CD4-positive, alpha-beta T cell (primary cell): ENCODE data around the gene WDR59. TPM values are rescaled to one million over a fixed set of nuclear protein-coding genes. Genes with fewer than 3 reads are reported as not detected.
"Not testable (repeated sequence)": the region's sequence is repeated elsewhere in the genome, so short reads cannot be mapped to it uniquely, and the experiment has no call there.

Source experiments
- ATAC-seq: fragments of 200-7000 bp; cut with Tn5 transposase; one replicate; pipeline ENCODE4 v1.10.0; 2022; ENCODE audit warnings: mild to moderate bottlenecking; ENCODE audit not compliant: poor library complexity
- CTCF ChIA-PET: fragments of 350-600 bp; sonication (Branson Sonifier 250); formaldehyde crosslinking; loops from one replicate; lab custom pipeline; 2021; ENCODE audit warnings: antibody characterized with exemption, inconsistent platforms; lab: Charles Lee
- POLR2A ChIA-PET: fragments of 350-600 bp; sonication (Branson Sonifier 250); formaldehyde crosslinking; loops from one replicate; lab custom pipeline; 2021; ENCODE audit warnings: antibody characterized with exemption, inconsistent platforms; lab: Charles Lee
- DNase-seq, 14 experiments: peaks; one replicate each; pipeline ENCODE4 v3.0.0-alpha.2; 2013 to 2020; ENCODE audit warnings: mixed read lengths in 2 of 14
- H3K27ac ChIP-seq, 2 donors: one replicate each; pipeline versions ENCODE4 v1.5.1 to v1.7.0; 2013; ENCODE audit warnings: low read length in 2 of 2, low read depth in 1 of 2, mild to moderate bottlenecking in 1 of 2
- H3K27me3 ChIP-seq, 2 experiments: 1 replicate in 1 of 2; 2 replicates in 1 of 2; pipeline versions ENCODE4 v1.6.1 to v1.7.0; 2013; ENCODE audit warnings: low read length in 2 of 2, control low read depth in 1 of 2, mild to moderate bottlenecking in 1 of 2, moderate library complexity in 1 of 2; ENCODE audit not compliant: insufficient read depth in 2 of 2, control insufficient read depth in 1 of 2
- H3K36me3 ChIP-seq: one replicate; pipeline ENCODE4 v1.6.1; 2013; ENCODE audit warnings: low read length, control low read depth; ENCODE audit not compliant: insufficient read depth
- H3K4me1 ChIP-seq: one replicate; pipeline ENCODE4 v1.6.1; 2013; ENCODE audit warnings: low read length, control low read depth; ENCODE audit not compliant: insufficient read depth
- H3K4me3 ChIP-seq: one replicate; pipeline ENCODE4 v1.5.1; 2013; ENCODE audit warnings: mild to moderate bottlenecking, low read length, moderate library complexity
- H3K9me3 ChIP-seq, 2 experiments: 1 replicate in 1 of 2; 2 replicates in 1 of 2; pipeline versions ENCODE4 v1.6.1 to v1.7.0; 2013; ENCODE audit warnings: low read length in 2 of 2, mild to moderate bottlenecking in 2 of 2, control low read depth in 1 of 2, moderate library complexity in 1 of 2; ENCODE audit not compliant: control insufficient read depth in 1 of 2, insufficient read depth in 1 of 2
- H3K27ac Mint-ChIP-seq: one replicate; pipeline ENCODE4 v1.8.0; 2020; ENCODE audit warnings: mixed read lengths
- H3K27me3 Mint-ChIP-seq: one replicate; pipeline ENCODE4 v1.8.0; 2021; ENCODE audit warnings: mixed read lengths
- H3K36me3 Mint-ChIP-seq: one replicate; pipeline ENCODE4 v1.8.0; 2021; ENCODE audit warnings: low read depth, mixed read lengths
- H3K4me1 Mint-ChIP-seq: one replicate; pipeline ENCODE4 v1.8.0; 2021; ENCODE audit warnings: low read depth, mixed read lengths
- H3K4me3 Mint-ChIP-seq: one replicate; pipeline ENCODE4 v1.8.0; 2020; ENCODE audit warnings: mild to moderate bottlenecking, mixed read lengths
- H3K9me3 Mint-ChIP-seq: one replicate; pipeline ENCODE4 v1.8.0; 2020; ENCODE audit warnings: mixed read lengths
- intact Hi-C, 2 experiments: fragments of 100-400 bp; cut with DNase I in 1 of 2; cut with micrococcal nuclease in 1 of 2; formaldehyde crosslinking; loops; one replicate each; pipeline versions ENCODE4 v1.15.1 to v1.9.0; 2023 to 2025; cut with DNase I, micrococcal nuclease
- total RNA-seq, 174 experiments: library from RNA in 2 of 174; stranded (reverse) in 2 of 174; gene quantifications; one replicate each; pipeline ENCODE4 v1.2.3 and lab custom pipeline; 2021 to 2026
- TF ChIP-seq, protein P1 (sequence below): fragments of 200-600 bp; IDR thresholded peaks from one replicate; pipeline ENCODE4 v1.8.0; 2022; ENCODE audit warnings: antibody characterized with exemption, mild to moderate bottlenecking

The WDR59 gene
- total RNA-seq, 2 experiments from 2014 or later, result 60.2 to 67.2 TPM

DNA sequence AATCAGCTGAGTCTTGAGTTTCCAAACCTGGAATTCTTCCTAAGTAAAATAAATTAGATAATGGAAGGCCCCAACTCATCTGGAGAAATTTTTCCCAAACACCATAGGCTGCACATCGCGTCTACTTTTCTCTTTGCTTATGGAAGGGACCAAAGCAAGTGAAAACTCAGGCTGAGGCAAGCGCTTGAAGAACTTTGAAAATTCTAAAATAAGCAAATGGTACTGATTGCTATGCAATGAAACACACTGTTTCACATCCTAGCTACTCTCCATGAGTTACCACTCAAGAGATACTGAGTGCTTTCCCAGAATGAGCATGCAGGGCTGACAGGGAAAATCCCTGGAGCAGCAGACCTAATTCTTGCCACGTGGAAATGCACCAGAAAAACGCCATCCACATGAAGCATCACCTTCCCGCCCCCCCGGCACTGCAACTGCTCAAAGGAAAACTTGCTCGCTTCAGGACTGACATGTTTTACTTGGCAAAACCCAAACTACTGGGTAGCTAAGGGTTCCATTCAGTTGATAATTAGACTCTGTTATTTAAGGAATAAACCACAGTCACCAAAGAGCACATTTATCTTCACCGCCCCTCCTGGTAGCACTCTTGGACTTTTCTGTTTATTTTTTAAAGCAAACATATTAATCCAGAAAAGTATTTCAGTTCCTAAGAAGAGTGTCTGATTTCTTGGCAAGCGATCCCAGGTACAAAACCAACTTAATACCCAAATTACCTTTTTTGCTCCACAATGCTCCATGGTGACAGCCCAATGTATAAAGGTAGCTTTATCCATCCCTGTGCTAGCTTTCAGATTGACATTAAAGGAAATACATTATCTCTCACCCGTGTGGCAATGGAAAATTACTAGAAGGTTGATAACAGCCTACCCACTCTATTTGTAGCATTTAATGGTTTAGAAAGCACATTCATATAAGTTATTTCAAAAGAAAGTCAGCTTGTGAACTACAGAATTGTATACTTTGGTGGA lies 62.5 kb downstream of the WDR59 start:
- H3K27ac Mint-ChIP-seq, result no peak overlapping the region
- H3K4me1 Mint-ChIP-seq, result no peaks in the 10 kb centered on the region
- TF ChIP-seq, protein P1, sequence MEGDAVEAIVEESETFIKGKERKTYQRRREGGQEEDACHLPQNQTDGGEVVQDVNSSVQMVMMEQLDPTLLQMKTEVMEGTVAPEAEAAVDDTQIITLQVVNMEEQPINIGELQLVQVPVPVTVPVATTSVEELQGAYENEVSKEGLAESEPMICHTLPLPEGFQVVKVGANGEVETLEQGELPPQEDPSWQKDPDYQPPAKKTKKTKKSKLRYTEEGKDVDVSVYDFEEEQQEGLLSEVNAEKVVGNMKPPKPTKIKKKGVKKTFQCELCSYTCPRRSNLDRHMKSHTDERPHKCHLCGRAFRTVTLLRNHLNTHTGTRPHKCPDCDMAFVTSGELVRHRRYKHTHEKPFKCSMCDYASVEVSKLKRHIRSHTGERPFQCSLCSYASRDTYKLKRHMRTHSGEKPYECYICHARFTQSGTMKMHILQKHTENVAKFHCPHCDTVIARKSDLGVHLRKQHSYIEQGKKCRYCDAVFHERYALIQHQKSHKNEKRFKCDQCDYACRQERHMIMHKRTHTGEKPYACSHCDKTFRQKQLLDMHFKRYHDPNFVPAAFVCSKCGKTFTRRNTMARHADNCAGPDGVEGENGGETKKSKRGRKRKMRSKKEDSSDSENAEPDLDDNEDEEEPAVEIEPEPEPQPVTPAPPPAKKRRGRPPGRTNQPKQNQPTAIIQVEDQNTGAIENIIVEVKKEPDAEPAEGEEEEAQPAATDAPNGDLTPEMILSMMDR, result no peak
- Histone ChIP-seq H3K27me3 (no peaks in the 10 kb centered on the region), H3K27ac (no peak overlapping the region), H3K4me1 (no peaks in the 10 kb centered on the region), H3K4me3 (no peak overlapping the region), H3K36me3 (peaks cover 59% of the 10 kb centered on the region), H3K9me3 (no peaks in the 10 kb centered on the region)
- intact Hi-C loops, result no loop called here
- peaks cover 86% of the 10 kb centered on the region for H3K36me3 Mint-ChIP-seq
- POLR2A ChIA-PET, result no interaction called here
- no peak overlapping the region for H3K4me3 Mint-ChIP-seq
- CTCF ChIA-PET, result interaction anchor here (0.6 kb wide), 1 partner anchor 18 kb away, joined by 4 read pairs; no protein-coding TSS in a partner anchor
- H3K27me3 Mint-ChIP-seq, result no peaks in the 10 kb centered on the region
- ATAC-seq, result no peak
- no peak for DNase-seq
- H3K9me3 Mint-ChIP-seq, result no peaks in the 10 kb centered on the region

DNA sequence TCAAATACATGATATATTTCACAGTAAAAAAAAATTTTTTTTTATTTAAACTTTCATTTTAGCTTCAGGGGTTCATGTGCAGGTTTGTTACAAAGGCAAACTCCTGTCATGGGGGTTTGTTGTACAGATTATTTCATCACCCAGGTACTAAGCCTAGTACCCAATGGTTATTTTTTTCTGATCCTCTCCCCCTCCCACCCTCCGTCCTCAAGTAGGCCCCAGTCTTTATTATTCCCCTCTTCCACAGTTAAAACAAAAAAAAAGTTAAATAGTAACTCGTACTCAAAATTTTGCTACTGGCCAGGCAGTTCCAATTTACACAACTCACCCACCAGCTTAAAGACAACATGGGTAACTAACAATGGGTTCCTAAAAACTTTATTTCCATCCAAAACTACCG lies 63.9 kb downstream of the WDR59 start:
- peaks cover 71% of the 10 kb centered on the region for H3K36me3 ChIP-seq
- H3K9me3 ChIP-seq, result peaks cover 0 to 1% of the 10 kb centered on the region in 2 experiments
- H3K4me3 ChIP-seq, result no peak overlapping the region
- POLR2A ChIA-PET, result no interaction called here
- no peaks in the 10 kb centered on the region for H3K4me1 ChIP-seq
- ATAC-seq (no peak), DNase-seq (no peak)
- H3K27ac ChIP-seq, result no peak overlapping the region
- Mint-ChIP-seq H3K4me3 (no peak overlapping the region), H3K9me3 (no peaks in the 10 kb centered on the region), H3K27me3 (no peaks in the 10 kb centered on the region), H3K4me1 (no peaks in the 10 kb centered on the region), H3K36me3 (peaks cover 93% of the 10 kb centered on the region), H3K27ac (no peak overlapping the region)
- CTCF ChIA-PET, result interaction anchor here (1.2 kb wide), 1 partner anchor 190 kb away, joined by 3 read pairs; no protein-coding TSS in a partner anchor
- no peaks in the 10 kb centered on the region for H3K27me3 ChIP-seq
- TF ChIP-seq, protein P1, result no peak
- intact Hi-C loops, result no loop called here

DNA sequence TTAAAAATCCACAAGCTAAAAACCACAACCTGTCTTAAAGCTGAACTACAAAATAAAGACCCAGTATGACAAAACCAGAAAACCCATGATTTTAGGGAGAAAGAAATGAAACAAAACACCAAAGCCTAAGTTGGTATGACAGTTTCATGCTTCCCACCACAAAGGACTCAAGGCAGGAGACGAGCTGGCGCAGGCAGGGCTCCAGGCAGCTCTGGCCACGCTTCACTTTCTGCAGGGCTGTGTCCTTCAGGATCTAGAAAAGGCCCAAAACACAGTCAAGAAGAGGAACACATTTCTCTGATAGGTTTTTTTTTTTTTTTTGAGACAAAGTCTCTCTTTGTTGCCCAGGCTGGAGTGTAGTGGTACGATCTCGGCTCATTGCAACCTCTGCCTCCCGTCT lies 75.3 kb downstream of the WDR59 start:
- Histone ChIP-seq H3K9me3 (peaks cover 31 to 33% of the 10 kb centered on the region in 2 experiments), H3K27ac (no peak overlapping the region), H3K4me1 (no peaks in the 10 kb centered on the region), H3K27me3 (no peaks in the 10 kb centered on the region), H3K36me3 (peaks cover 68% of the 10 kb centered on the region), H3K4me3 (no peak overlapping the region)
- Mint-ChIP-seq H3K36me3 (peaks cover 89% of the 10 kb centered on the region), H3K27ac (no peak overlapping the region), H3K4me1 (no peaks in the 10 kb centered on the region), H3K27me3 (no peaks in the 10 kb centered on the region), H3K4me3 (no peak overlapping the region), H3K9me3 (no peaks in the 10 kb centered on the region)
- ChIA-PET POLR2A (no interaction called here), CTCF (no interaction called here)
- DNase-seq (no peak), ATAC-seq (no peak)
- TF ChIP-seq, protein P1, result no peak
- intact Hi-C loops, result no loop called here

DNA sequence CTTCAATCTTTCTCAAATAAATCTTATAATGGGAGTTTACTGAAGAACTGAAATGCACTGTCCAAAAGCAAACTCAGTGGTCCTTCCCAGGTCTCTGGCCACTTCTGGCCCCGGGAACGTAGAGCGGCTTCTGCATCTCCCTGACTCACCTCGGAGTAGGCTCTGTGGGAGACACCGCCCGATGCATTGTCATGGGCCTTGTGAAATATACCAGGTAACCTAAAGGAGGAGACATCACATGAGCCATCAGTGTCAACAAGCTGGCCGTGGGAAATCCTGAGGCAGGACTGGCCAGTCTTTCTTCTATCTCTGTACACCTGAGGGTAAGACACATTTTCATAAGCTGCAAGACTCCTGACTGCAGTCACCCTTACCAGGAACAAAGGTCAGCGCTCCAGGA lies 76.2 kb downstream of the WDR59 start:
- peak in 1 of 14 experiments; percentile 14 for DNase-seq

More for the DNA sequence above, 76.2 kb downstream of the WDR59 start:
- Histone ChIP-seq H3K36me3 (peaks cover 61% of the 10 kb centered on the region), H3K9me3 (peaks cover 22 to 24% of the 10 kb centered on the region in 2 experiments)
- POLR2A ChIA-PET, H3K27ac Mint-ChIP-seq, H3K4me1 ChIP-seq, H3K9me3 Mint-ChIP-seq, H3K27me3 ChIP-seq, H3K4me3 ChIP-seq, CTCF ChIA-PET, ATAC-seq, H3K4me1 Mint-ChIP-seq, intact Hi-C loops, H3K27ac ChIP-seq, H3K27me3 Mint-ChIP-seq: not testable (repeated sequence)
- Mint-ChIP-seq H3K36me3 (peaks cover 89% of the 10 kb centered on the region), H3K4me3 (peak overlapping the region; percentile 25)
